Measurements from ENCODE around the gene ELF3.
"Not testable (repeated sequence)": the region's sequence is repeated elsewhere in the genome, so short reads cannot be mapped to it uniquely, and the experiment has no call there.

ELF3 gene

GRCh38 chr1:202009326-202010179, 834 bp upstream of the ELF3 start:
- peak; percentile 54 to 66 for DNase-seq

GRCh38 chr1:202011994-202012393, 1.6 kb downstream of the ELF3 start:
- DNase-seq, result no peak

- no peak for DNase-seq
These were observed 2.4 kb downstream of the ELF3 start for GRCh38 chr1:202012544-202013478.

GRCh38 chr1:202013603-202014002, 3.2 kb downstream of the ELF3 start:
- no peak for DNase-seq

GRCh38 chr1:202014060-202014459, 3.7 kb downstream of the ELF3 start:
- DNase-seq, result no peak

- no peak for DNase-seq
These were observed 4.7 kb downstream of the ELF3 start for GRCh38 chr1:202014915-202015661.

GRCh38 chr1:202015662-202015937, 5.2 kb downstream of the ELF3 start:
- no peak for DNase-seq

GRCh38 chr1:202016022-202016810, 5.8 kb downstream of the ELF3 start:
- no peak for DNase-seq

GRCh38 chr1:202016811-202017748, 6.7 kb downstream of the ELF3 start:
- no peak for DNase-seq

- DNase-seq, result no peak
These were observed 7.5 kb downstream of the ELF3 start for GRCh38 chr1:202017749-202018467.

GRCh38 chr1:202018468-202019234, 8.3 kb downstream of the ELF3 start:
- no peak for DNase-seq

GRCh38 chr1:202019235-202019558, 8.8 kb downstream of the ELF3 start:
- DNase-seq, result not testable (repeated sequence)

- DNase-seq, result no peak
These were observed 12.6 kb downstream of the ELF3 start for GRCh38 chr1:202023001-202023433.

- DNase-seq, result no peak
These were observed 18.8 kb downstream of the ELF3 start for GRCh38 chr1:202029171-202029665.

GRCh38 chr1:202029727-202030126, 19.3 kb downstream of the ELF3 start:
- no peak for DNase-seq

GRCh38 chr1:202031796-202032195, 21.4 kb downstream of the ELF3 start:
- DNase-seq, result no peak

- no peak for DNase-seq
These were observed 23.8 kb downstream of the ELF3 start for GRCh38 chr1:202034149-202034682.

GRCh38 chr1:202034683-202035462, 24.5 kb downstream of the ELF3 start:
- DNase-seq, result no peak

All from Kasumi-1 (cell line).